ENCODE measurements around the gene PAX7.

The PAX7 gene

GRCh38 chr1:18645747-18646090 is 15.1 kb downstream of the PAX7 start:
- no peaks in the 10 kb centered on the region for H4K20me1 ChIP-seq (ENCODE audit: insufficient read depth)

GRCh38 chr1:18646091-18646785 is 15.6 kb downstream of the PAX7 start:
- Histone ChIP-seq H3K27ac (no peak overlapping the region), H3K27me3 (ENCODE audit: insufficient read depth, low read depth) (peaks cover 34% of the 10 kb centered on the region), H2AFZ (ENCODE audit: low read depth) (no peak overlapping the region), H3K4me2 (no peak overlapping the region), H4K20me1 (ENCODE audit: insufficient read depth) (no peaks in the 10 kb centered on the region), H3K9ac (no peak overlapping the region), H3K79me2 (ENCODE audit: insufficient read depth, low read depth) (no peaks in the 10 kb centered on the region), H3K36me3 (ENCODE audit: insufficient read depth) (no peaks in the 10 kb centered on the region), H3K4me1 (ENCODE audit: low read depth, poor library complexity, severe bottlenecking) (no peaks in the 10 kb centered on the region), H3K4me3 (IDR thresholded peaks at IDR 0.05; ENCODE audit: insufficient read depth, low read depth, low read length) (no peak overlapping the region)
- TF ChIP-seq CTCF (conservative IDR thresholded peaks at IDR 0.05; ENCODE audit: low read depth, low read length) = no peak

More at GRCh38 chr1:18645747-18646090, 15.1 kb downstream of the PAX7 start:
- H3K4me3 ChIP-seq (IDR thresholded peaks at IDR 0.05; ENCODE audit: insufficient read depth, low read depth, low read length) = no peak overlapping the region
- H3K27me3 ChIP-seq (ENCODE audit: insufficient read depth, low read depth) = peaks cover 39% of the 10 kb centered on the region
- no peak overlapping the region for H3K4me2 ChIP-seq
- H3K27ac ChIP-seq = no peak overlapping the region
- no peaks in the 10 kb centered on the region for H3K79me2 ChIP-seq (ENCODE audit: insufficient read depth, low read depth)
- TF ChIP-seq CTCF (conservative IDR thresholded peaks at IDR 0.05; ENCODE audit: low read depth, low read length) = no peak
- H3K9ac ChIP-seq = no peak overlapping the region
- no peaks in the 10 kb centered on the region for H3K4me1 ChIP-seq (ENCODE audit: low read depth, poor library complexity, severe bottlenecking)
- no peak overlapping the region for H2AFZ ChIP-seq (ENCODE audit: low read depth)
- no peaks in the 10 kb centered on the region for H3K36me3 ChIP-seq (ENCODE audit: insufficient read depth)

- TF ChIP-seq CTCF (conservative IDR thresholded peaks at IDR 0.05; ENCODE audit: low read depth, low read length) = no peak
- Histone ChIP-seq H3K4me2 (no peak overlapping the region), H3K36me3 (ENCODE audit: insufficient read depth) (no peaks in the 10 kb centered on the region), H2AFZ (ENCODE audit: low read depth) (no peak overlapping the region), H3K27me3 (ENCODE audit: insufficient read depth, low read depth) (peaks cover 30% of the 10 kb centered on the region; the same call in 1 of the 2 replicates), H3K27ac (no peak overlapping the region), H3K79me2 (ENCODE audit: insufficient read depth, low read depth) (no peaks in the 10 kb centered on the region), H4K20me1 (ENCODE audit: insufficient read depth) (no peaks in the 10 kb centered on the region), H3K4me1 (ENCODE audit: low read depth, poor library complexity, severe bottlenecking) (no peaks in the 10 kb centered on the region), H3K9ac (no peak overlapping the region), H3K4me3 (IDR thresholded peaks at IDR 0.05; ENCODE audit: insufficient read depth, low read depth, low read length) (no peak overlapping the region)
Measured at GRCh38 chr1:18646786-18647410, 16.3 kb downstream of the PAX7 start.

GRCh38 chr1:18647681-18648214 is 17.1 kb downstream of the PAX7 start:
- H3K9ac ChIP-seq = no peak overlapping the region
- no peaks in the 10 kb centered on the region for H3K4me1 ChIP-seq (ENCODE audit: low read depth, poor library complexity, severe bottlenecking)
- H4K20me1 ChIP-seq (ENCODE audit: insufficient read depth) = no peaks in the 10 kb centered on the region
- H2AFZ ChIP-seq (ENCODE audit: low read depth) = no peak overlapping the region
- H3K36me3 ChIP-seq (ENCODE audit: insufficient read depth) = no peaks in the 10 kb centered on the region
- H3K4me2 ChIP-seq = no peak overlapping the region
- H3K27ac ChIP-seq = no peak overlapping the region
- TF ChIP-seq CTCF (conservative IDR thresholded peaks at IDR 0.05; ENCODE audit: low read depth, low read length) = no peak
- H3K27me3 ChIP-seq (ENCODE audit: insufficient read depth, low read depth) = peaks cover 35% of the 10 kb centered on the region; the same call in 1 of the 2 replicates
- H3K79me2 ChIP-seq (ENCODE audit: insufficient read depth, low read depth) = no peaks in the 10 kb centered on the region
- H3K4me3 ChIP-seq (IDR thresholded peaks at IDR 0.05; ENCODE audit: insufficient read depth, low read depth, low read length) = no peak overlapping the region

All from KMS-11 (cell line).